ENCODE data around the gene ITIH4. TPM values are rescaled to one million over a fixed set of nuclear protein-coding genes. Genes with fewer than 3 reads are reported as not detected.

Gene ITIH4
- total and polyA plus RNA-seq, 2 of the 13 experiments (the other 11 are each of a cell fraction or from before 2014, with no cell fraction given), result 2.7 to 5.3 TPM

DNA sequence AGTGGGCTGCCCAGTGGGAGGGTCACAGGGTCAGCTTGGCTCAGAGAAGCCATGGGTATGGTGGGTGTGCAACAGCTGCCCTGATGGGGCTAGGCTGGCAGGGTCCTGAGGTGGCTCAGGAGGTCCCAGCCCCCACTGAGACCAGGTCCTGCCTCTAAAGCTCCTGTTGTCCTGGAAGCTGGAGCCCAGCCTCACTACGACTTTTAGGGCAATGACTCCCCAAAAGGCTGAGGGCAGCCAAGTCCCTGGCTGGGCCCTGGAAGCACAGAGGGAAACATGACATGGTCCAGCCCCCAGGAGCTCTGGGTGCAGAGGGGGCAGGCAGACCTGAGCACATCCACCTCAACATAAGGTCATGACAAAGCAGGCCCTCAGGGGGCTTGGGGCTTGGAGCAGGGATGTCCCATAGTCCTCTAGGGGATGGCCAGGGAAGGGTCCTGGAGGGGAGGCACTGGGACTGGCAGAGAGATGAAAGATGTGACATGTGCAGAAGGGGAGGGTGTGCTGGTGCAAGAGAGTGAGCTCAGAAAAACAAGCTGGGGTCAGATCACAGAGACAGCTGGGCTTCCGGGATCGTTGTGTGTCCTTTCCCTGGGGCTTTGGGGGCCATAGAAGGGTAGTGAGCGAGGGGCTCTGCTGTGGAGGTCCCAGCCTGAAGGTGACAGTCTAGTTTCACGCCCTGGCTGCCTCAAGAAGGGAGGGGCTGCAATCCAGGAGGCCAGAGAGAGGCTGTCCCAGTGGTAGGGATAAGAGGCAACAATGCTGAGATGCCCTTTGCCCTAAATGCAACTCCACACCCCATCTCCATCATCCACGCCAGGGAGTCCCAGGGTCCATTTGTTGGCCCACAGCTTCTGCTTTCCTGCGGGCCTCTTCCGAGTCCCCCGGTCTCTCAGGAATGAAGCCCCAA, 36.5 kb downstream of the ITIH4 start (continued):
- no peak for TF ChIP-seq SMYD3 (CRISPR knock-in tag; IDR thresholded peaks at IDR 0.05)
- TF ChIP-seq POLR2AphosphoS5 (IDR thresholded peaks at IDR 0.05; ENCODE audit: low read depth, low read length), result no peak
- no peak for TF ChIP-seq ZNF33B (CRISPR knock-in tag; IDR thresholded peaks at IDR 0.05)
- TF ChIP-seq RNF2 (conservative IDR thresholded peaks at IDR 0.05; ENCODE audit: low read depth), result no peak
- no peak; the same call in 1 of the 2 replicates for TF ChIP-seq RBFOX2 (IDR thresholded peaks at IDR 0.05; ENCODE audit: low read depth, low read length)
- TF ChIP-seq FOSL2 (CRISPR knock-in tag; IDR thresholded peaks at IDR 0.05), result no peak
- TF ChIP-seq ZNF414 (CRISPR knock-in tag; IDR thresholded peaks at IDR 0.05), result no peak; the same call in 1 of the 2 replicates
- no peak for TF ChIP-seq ZNF33A (CRISPR knock-in tag; IDR thresholded peaks at IDR 0.05; ENCODE audit: borderline replicate concordance)
- TF ChIP-seq SAFB2 (CRISPR knock-in tag; IDR thresholded peaks at IDR 0.05; ENCODE audit: borderline replicate concordance, low read depth), result no peak
- no peak for TF ChIP-seq ZNF567 (CRISPR knock-in tag; IDR thresholded peaks at IDR 0.05; ENCODE audit: borderline replicate concordance)
- TF ChIP-seq AKAP8 (CRISPR knock-in tag; IDR thresholded peaks at IDR 0.05), result no peak
- no peak for TF ChIP-seq ZNF773 (CRISPR knock-in tag; IDR thresholded peaks at IDR 0.05; ENCODE audit: borderline replicate concordance)
- TF ChIP-seq TMF1 (CRISPR knock-in tag; IDR thresholded peaks at IDR 0.05; ENCODE audit: low read depth), result no peak
- no peak for TF ChIP-seq ZSCAN21 (CRISPR knock-in tag; IDR thresholded peaks at IDR 0.05; ENCODE audit: borderline replicate concordance)
- TF ChIP-seq ATF7 (IDR thresholded peaks at IDR 0.05), result no peak
- no peak for TF ChIP-seq ATF7 (CRISPR knock-in tag; IDR thresholded peaks at IDR 0.05)
- TF ChIP-seq, protein P1, sequence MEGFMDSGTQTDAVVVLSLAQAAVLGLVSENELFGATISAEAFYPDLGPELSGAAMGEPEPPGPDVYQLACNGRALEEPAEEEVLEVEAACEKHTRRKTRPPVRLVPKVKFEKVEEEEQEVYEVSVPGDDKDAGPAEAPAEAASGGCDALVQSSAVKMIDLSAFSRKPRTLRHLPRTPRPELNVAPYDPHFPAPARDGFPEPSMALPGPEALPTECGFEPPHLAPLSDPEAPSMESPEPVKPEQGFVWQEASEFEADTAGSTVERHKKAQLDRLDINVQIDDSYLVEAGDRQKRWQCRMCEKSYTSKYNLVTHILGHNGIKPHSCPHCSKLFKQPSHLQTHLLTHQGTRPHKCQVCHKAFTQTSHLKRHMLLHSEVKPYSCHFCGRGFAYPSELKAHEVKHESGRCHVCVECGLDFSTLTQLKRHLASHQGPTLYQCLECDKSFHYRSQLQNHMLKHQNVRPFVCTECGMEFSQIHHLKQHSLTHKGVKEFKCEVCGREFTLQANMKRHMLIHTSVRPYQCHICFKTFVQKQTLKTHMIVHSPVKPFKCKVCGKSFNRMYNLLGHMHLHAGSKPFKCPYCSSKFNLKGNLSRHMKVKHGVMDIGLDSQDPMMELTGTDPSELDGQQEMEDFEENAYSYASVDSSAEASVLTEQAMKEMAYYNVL (CRISPR knock-in tag; IDR thresholded peaks at IDR 0.05; ENCODE audit: borderline replicate concordance), result peak; percentile 89
- no peak for TF ChIP-seq ADNP (CRISPR knock-in tag; IDR thresholded peaks at IDR 0.05)
- TF ChIP-seq ZNF230 (CRISPR knock-in tag; IDR thresholded peaks at IDR 0.05), result no peak
- TF ChIP-seq ZSCAN12 (CRISPR knock-in tag; IDR thresholded peaks at IDR 0.05), result no peak
- no peak for TF ChIP-seq POGK (CRISPR knock-in tag; conservative IDR thresholded peaks at IDR 0.05)
- no peak for TF ChIP-seq ZNF672 (CRISPR knock-in tag; IDR thresholded peaks at IDR 0.05)
- TF ChIP-seq ZNF207 (IDR thresholded peaks at IDR 0.05; ENCODE audit: borderline replicate concordance), result no peak
- TF ChIP-seq GTF2F1 (IDR thresholded peaks at IDR 0.05; ENCODE audit: low read length), result no peak

Measured in HepG2 (cell line).